ENCODE results near the gene PLCB1.

Gene PLCB1

GRCh38 chr20:8749101-8749500, 617.0 kb downstream of the PLCB1 start:
- DNase-seq (ENCODE audit: low read depth in 2 of 2, low spot score in 1 of 2), result no peak

- no peak for DNase-seq (ENCODE audit: low read depth in 2 of 2, low spot score in 1 of 2)
Measured at GRCh38 chr20:8749986-8750385, 617.9 kb downstream of the PLCB1 start.

- DNase-seq (ENCODE audit: low read depth in 2 of 2, low spot score in 1 of 2), result no peak
Measured at GRCh38 chr20:8755340-8756118, 623.5 kb downstream of the PLCB1 start.

- DNase-seq (ENCODE audit: low read depth in 2 of 2, low spot score in 1 of 2), result no peak
Measured at GRCh38 chr20:8756410-8756809, 624.3 kb downstream of the PLCB1 start.

- DNase-seq (ENCODE audit: low read depth in 2 of 2, low spot score in 1 of 2), result no peak
Measured at GRCh38 chr20:8757146-8757545, 625.1 kb downstream of the PLCB1 start.

- no peak for DNase-seq (ENCODE audit: low read depth in 2 of 2, low spot score in 1 of 2)
Measured at GRCh38 chr20:8764344-8764962, 632.4 kb downstream of the PLCB1 start.

- DNase-seq (ENCODE audit: low read depth in 2 of 2, low spot score in 1 of 2), result no peak
Measured at GRCh38 chr20:8766868-8767390, 634.9 kb downstream of the PLCB1 start.

- no peak for DNase-seq (ENCODE audit: low read depth in 2 of 2, low spot score in 1 of 2)
Measured at GRCh38 chr20:8774412-8774811, 642.3 kb downstream of the PLCB1 start.

GRCh38 chr20:8777911-8778310, 645.8 kb downstream of the PLCB1 start:
- DNase-seq (ENCODE audit: low read depth in 2 of 2, low spot score in 1 of 2), result no peak

GRCh38 chr20:8778387-8778786, 646.3 kb downstream of the PLCB1 start:
- DNase-seq (ENCODE audit: low read depth in 2 of 2, low spot score in 1 of 2), result no peak

GRCh38 chr20:8780915-8781314, 648.8 kb downstream of the PLCB1 start:
- DNase-seq (ENCODE audit: low read depth in 2 of 2, low spot score in 1 of 2), result no peak

GRCh38 chr20:8782804-8783203, 650.7 kb downstream of the PLCB1 start:
- no peak for DNase-seq (ENCODE audit: low read depth in 2 of 2, low spot score in 1 of 2)

GRCh38 chr20:8783734-8784133, 651.7 kb downstream of the PLCB1 start:
- no peak for DNase-seq (ENCODE audit: low read depth in 2 of 2, low spot score in 1 of 2)

- no peak for DNase-seq (ENCODE audit: low read depth in 2 of 2, low spot score in 1 of 2)
Measured at GRCh38 chr20:8786383-8786782, 654.3 kb downstream of the PLCB1 start.

GRCh38 chr20:8787090-8787489, 655.0 kb downstream of the PLCB1 start:
- no peak for DNase-seq (ENCODE audit: low read depth in 2 of 2, low spot score in 1 of 2)

- no peak for DNase-seq (ENCODE audit: low read depth in 2 of 2, low spot score in 1 of 2)
Measured at GRCh38 chr20:8788275-8788674, 656.2 kb downstream of the PLCB1 start.

- DNase-seq (ENCODE audit: low read depth in 2 of 2, low spot score in 1 of 2), result no peak
Measured at GRCh38 chr20:8788831-8789230, 656.8 kb downstream of the PLCB1 start.

- no peak for DNase-seq (ENCODE audit: low read depth in 2 of 2, low spot score in 1 of 2)
Measured at GRCh38 chr20:8790442-8791074, 658.5 kb downstream of the PLCB1 start.

GRCh38 chr20:8795404-8795803, 663.3 kb downstream of the PLCB1 start:
- no peak for DNase-seq (ENCODE audit: low read depth in 2 of 2, low spot score in 1 of 2)

GRCh38 chr20:8796088-8796660, 664.1 kb downstream of the PLCB1 start:
- no peak for DNase-seq (ENCODE audit: low read depth in 2 of 2, low spot score in 1 of 2)

GRCh38 chr20:8798505-8798904, 666.4 kb downstream of the PLCB1 start:
- DNase-seq (ENCODE audit: low read depth in 2 of 2, low spot score in 1 of 2), result no peak

- DNase-seq (ENCODE audit: low read depth in 2 of 2, low spot score in 1 of 2), result no peak
Measured at GRCh38 chr20:8800089-8800488, 668.0 kb downstream of the PLCB1 start.

Data from stimulated activated CD8-positive, alpha-beta memory T cell treated with anti-CD3 and anti-CD28 coated beads, Interleukin-4, amount 100 ng/mL, for 4 hours (primary cell).